GM12878 (cell line): Measurements from ENCODE around the gene FAM53B. TPM values are rescaled to one million over a fixed set of nuclear protein-coding genes. Genes with fewer than 3 reads are reported as not detected.
"Not testable (repeated sequence)": the region's sequence is repeated elsewhere in the genome, so short reads cannot be mapped to it uniquely, and the experiment has no call there.

Source experiments
- ATAC-seq: fragments of 200-7000 bp; cut with Tn5 transposase; 3 replicates; pipeline ENCODE4 v1.9.1; 2020; ENCODE audit warnings: mild to moderate bottlenecking, moderate library complexity
- BruUV-seq: library from RNA; stranded (reverse); fragments of 400-500 nt; replicated peaks from 2 replicates; lab custom pipeline; 2021; lab: Mats Ljungman, UMichigan
- CTCF ChIA-PET: fragments of 300-600 bp; sonication (Branson Sonifier 250); formaldehyde crosslinking; extraction: SDS; loops from one replicate; lab custom pipeline; 2021; ENCODE audit warnings: inconsistent platforms; lab: Yijun Ruan, JAX
- POLR2A ChIA-PET: fragments of 350-600 bp; formaldehyde crosslinking; extraction: SDS; loops from one replicate; lab custom pipeline; 2021; ENCODE audit warnings: inconsistent platforms; lab: Charles Lee
- RAD21 ChIA-PET: fragments of 300-600 bp; sonication (Branson Sonifier 250); formaldehyde crosslinking; loops from one replicate; lab custom pipeline; 2023; ENCODE audit warnings: antibody characterized with exemption; ENCODE audit not compliant: unreplicated experiment; lab: Charles Lee
- SMC1A ChIA-PET: fragments of 300-600 bp; sonication (Branson Sonifier 250); formaldehyde crosslinking; loops from one replicate; lab custom pipeline; 2023; ENCODE audit not compliant: unreplicated experiment, uncharacterized antibody; lab: Charles Lee
- DNase-seq: peaks from one replicate; pipeline ENCODE4 v3.0.0-alpha.2; 2011; ENCODE audit warnings: low read depth, low spot score
- FAIRE-seq: peaks from 3 replicates; lab custom pipeline; 2011; peaks lifted over from hg19 to GRCh38; lab: Jason Lieb, UNC
- H2AFZ ChIP-seq: 2 replicates; pipeline ENCODE4 v1.6.0; 2011; ENCODE audit warnings: low read depth, low read length, control low read depth; ENCODE audit not compliant: control insufficient read depth
- H3K27ac ChIP-seq: 2 replicates; pipeline ENCODE4 v1.5.1; 2011; ENCODE audit warnings: control low read depth; ENCODE audit not compliant: control insufficient read depth, insufficient read depth
- H3K27me3 ChIP-seq, 2 experiments: replicated peaks in 1 of 2; 2 replicates each; pipeline versions ENCODE4 v1.6.0 to v1.6.1; 2011; ENCODE audit warnings: low read length in 1 of 2; ENCODE audit not compliant: control insufficient read depth in 2 of 2, insufficient read depth in 2 of 2
- H3K36me3 ChIP-seq, 2 experiments: 2 replicates each; pipeline ENCODE4 v1.5.1; 2011; ENCODE audit warnings: low read length in 1 of 2; ENCODE audit not compliant: control insufficient read depth in 2 of 2, insufficient read depth in 2 of 2
- H3K4me1 ChIP-seq: 2 replicates; pipeline ENCODE4 v1.6.1; 2011; ENCODE audit warnings: mild to moderate bottlenecking, low read length, moderate library complexity, mixed read lengths; ENCODE audit not compliant: control insufficient read depth, insufficient read depth
- H3K4me2 ChIP-seq: 2 replicates; pipeline ENCODE4 v1.6.0; 2011; ENCODE audit warnings: control low read depth; ENCODE audit not compliant: control insufficient read depth, insufficient read depth
- H3K4me3 ChIP-seq: fragments of 200-600 bp; sonication (generic); 2 replicates; pipeline ENCODE4 v1.5.1; 2016
- H3K79me2 ChIP-seq: 2 replicates; pipeline ENCODE4 v1.6.0; 2011; ENCODE audit warnings: low read length; ENCODE audit not compliant: control insufficient read depth, insufficient read depth
- H3K9ac ChIP-seq: 2 replicates; pipeline ENCODE4 v1.8.0; 2011; ENCODE audit warnings: low read length, control low read depth, mixed read lengths; ENCODE audit not compliant: control insufficient read depth, insufficient read depth
- H3K9me3 ChIP-seq: replicated peaks from 3 replicates; pipeline ENCODE4 v1.5.1; 2011; ENCODE audit warnings: mild to moderate bottlenecking, low read length; ENCODE audit not compliant: control insufficient read depth, insufficient read depth
- H4K20me1 ChIP-seq: 2 replicates; pipeline ENCODE4 v1.6.0; 2011; ENCODE audit not compliant: control insufficient read depth, insufficient read depth
- CTCF ChIP-seq, 3 experiments: IDR thresholded peaks in 2 of 3; conservative IDR thresholded peaks in 1 of 3; 2 replicates each; pipeline ENCODE4 v1.5.1; 2011; ENCODE audit warnings: low read depth in 3 of 3, low read length in 3 of 3, mild to moderate bottlenecking in 3 of 3, control low read depth in 2 of 3, moderate library complexity in 2 of 3, inconsistent platforms in 1 of 3, mixed read lengths in 1 of 3; ENCODE audit not compliant: control insufficient read depth in 2 of 3, insufficient read depth in 1 of 3; ENCODE audit errors: extremely low read depth in 1 of 3
- EGR1 ChIP-seq, 2 experiments: IDR thresholded peaks; 1 replicate in 1 of 2; 2 replicates in 1 of 2; pipeline ENCODE4 v1.6.1; 2011 to 2012; ENCODE audit warnings: low read depth in 2 of 2, low read length in 2 of 2, borderline replicate concordance in 1 of 2, mild to moderate bottlenecking in 1 of 2, moderate library complexity in 1 of 2
- ELK1 ChIP-seq: IDR thresholded peaks from 2 replicates; pipeline ENCODE4 v1.6.1; 2012; ENCODE audit warnings: low read depth, low read length, improper control_type of control experiment
- GATAD2B ChIP-seq: fragments of 450-650 bp; conservative IDR thresholded peaks from 2 replicates; pipeline ENCODE4 v1.6.1; 2017; ENCODE audit warnings: low read depth, mild to moderate bottlenecking, moderate library complexity
- MYC ChIP-seq: IDR thresholded peaks from 2 replicates; pipeline ENCODE4 v1.6.1; 2011; ENCODE audit warnings: mild to moderate bottlenecking, low read length, moderate library complexity, inconsistent platforms; ENCODE audit not compliant: insufficient read depth, insufficient replicate concordance, insufficient read length, severe bottlenecking
- NKRF ChIP-seq: fragments of 450-650 bp; conservative IDR thresholded peaks from 2 replicates; pipeline ENCODE4 v1.6.1; 2017; ENCODE audit warnings: mild to moderate bottlenecking, moderate library complexity
- POLR2AphosphoS2 ChIP-seq: IDR thresholded peaks from 2 replicates; pipeline ENCODE4 v1.6.1; 2011; ENCODE audit warnings: low read depth, mild to moderate bottlenecking, low read length, improper control_type of control experiment, moderate library complexity
- WGBS: methylation state at CpG from one replicate; pipeline ENCODE4 v1.1.6; 2016; ENCODE audit warnings: low lambda C conversion rate; ENCODE audit not compliant: insufficient replicate concordance, insufficient coverage; ENCODE audit errors: missing lambda C conversion rate; 5-methylcytosine and 5-hydroxymethylcytosine counted together
- in situ Hi-C: fragments of 300-500 bp; cut with MboI; formaldehyde crosslinking; loops from 9 replicates; pipeline ENCODE4 v1.14.3; 2018; ENCODE audit warnings: mixed read lengths
- intact Hi-C: fragments of 100-400 bp; cut with micrococcal nuclease; formaldehyde crosslinking; loops from one replicate; pipeline ENCODE4 v1.14.2; 2022; ENCODE audit not compliant: unreplicated experiment
- polyA plus RNA-seq, 11 experiments: library from polyadenylated mRNA; depleted of rRNA in 4 of 11; unstranded in 6 of 11; stranded (reverse) in 5 of 11; fragments of >200 nt; fragmentation: Nextera tagmentation in 4 of 11; fragmentation: Illumina TruSeq in 1 of 11; extraction: Ambion mirVana in 4 of 11; extraction: Trizol in 1 of 11; gene quantifications; 1 replicate in 1 of 11; 2 replicates in 10 of 11; pipeline versions ENCODE4 v1.2.1 to v1.2.3, GENCODE V29; 2011 to 2016; ENCODE audit warnings: inconsistent platforms in 2 of 11, missing spikeins in 2 of 11, low read depth in 1 of 11
- total RNA-seq, 4 experiments: library from RNA; depleted of rRNA in 3 of 4; stranded (reverse); fragments of >200 nt in 3 of 4; fragmentation: Illumina TruSeq in 1 of 4; extraction: Trizol in 1 of 4; gene quantifications; 2 replicates each; pipeline versions ENCODE4 v1.2.1 to v1.2.3, GENCODE V29; 2013 to 2021

The FAM53B gene
- total and polyA plus RNA-seq, 10 of the 15 experiments (the other 5 are each of a cell fraction or from before 2014, with no cell fraction given), result 0.05 to 26.3 (median 8.1) TPM

GRCh38 chr10:124791547-124792348 is 47.6 kb upstream of the FAM53B start, which contains the start of gene EEF1AKMT2 (continued):
- TF ChIP-seq NKRF, result peak; percentile 47; the same call in 1 of the 2 replicates
- TF ChIP-seq GATAD2B, result peak; percentile 84
- 0 out of 6 replicates have a peak, but pooled peaks of 1 of the 3 experiments have one; percentile 10 for TF ChIP-seq CTCF (IDR thresholded peaks at IDR 0.05 in 2 of 3, conservative IDR thresholded peaks at IDR 0.05 in 1 of 3; ENCODE audit: control insufficient read depth in 2 of 3, extremely low read depth in 1 of 3, insufficient read depth in 1 of 3, low read depth in 3 of 3, low read length in 3 of 3)
- peak; percentile 27 for TF ChIP-seq MYC
- TF ChIP-seq ELK1, result peak; percentile 44; the same call in 1 of the 2 replicates
- TF ChIP-seq EGR1 (IDR thresholded peaks at IDR 0.05; ENCODE audit: borderline replicate concordance in 1 of 2, low read depth in 2 of 2, low read length in 2 of 2), result peak in 1 of 2 experiments; percentile 97; a peak in 2 of 3 replicates
- TF ChIP-seq POLR2AphosphoS2, result peak; percentile 79; the same call in 1 of the 2 replicates

GRCh38 chr10:124782900-124783299 is 38.7 kb upstream of the FAM53B start:
- CTCF ChIA-PET, ATAC-seq, in situ Hi-C loops, RAD21 ChIA-PET, H3K36me3 ChIP-seq, H2AFZ ChIP-seq, H3K9me3 ChIP-seq, H3K27me3 ChIP-seq, H4K20me1 ChIP-seq, H3K27ac ChIP-seq, FAIRE-seq, H3K4me2 ChIP-seq, POLR2A ChIA-PET, H3K4me3 ChIP-seq, SMC1A ChIA-PET, H3K79me2 ChIP-seq, H3K9ac ChIP-seq, H3K4me1 ChIP-seq, intact Hi-C loops, DNase-seq, BruUV-seq: not testable (repeated sequence)
- 100% methylated on average over 1 of the region's 1 CpG for WGBS
